OCI-LY7 (cell line): ENCODE data around the gene ZBTB49.

Experiments
- EZH2phosphoT487 ChIP-seq: fragments of 200-600 bp; sonication (generic); IDR thresholded peaks from 2 replicates; pipeline ENCODE4 v1.6.1; 2018; ENCODE audit warnings: low read depth, borderline replicate concordance, mild to moderate bottlenecking, mixed run types, antibody characterized with exemption, low read length, moderate library complexity, mixed read lengths
- TF ChIP-seq, protein P1 (sequence below): fragments of 200-600 bp; sonication (generic); conservative IDR thresholded peaks from 2 replicates; pipeline ENCODE4 v1.5.1; 2014; ENCODE audit warnings: mild to moderate bottlenecking, antibody characterized with exemption, low read length, moderate library complexity, mixed read lengths

DNA sequence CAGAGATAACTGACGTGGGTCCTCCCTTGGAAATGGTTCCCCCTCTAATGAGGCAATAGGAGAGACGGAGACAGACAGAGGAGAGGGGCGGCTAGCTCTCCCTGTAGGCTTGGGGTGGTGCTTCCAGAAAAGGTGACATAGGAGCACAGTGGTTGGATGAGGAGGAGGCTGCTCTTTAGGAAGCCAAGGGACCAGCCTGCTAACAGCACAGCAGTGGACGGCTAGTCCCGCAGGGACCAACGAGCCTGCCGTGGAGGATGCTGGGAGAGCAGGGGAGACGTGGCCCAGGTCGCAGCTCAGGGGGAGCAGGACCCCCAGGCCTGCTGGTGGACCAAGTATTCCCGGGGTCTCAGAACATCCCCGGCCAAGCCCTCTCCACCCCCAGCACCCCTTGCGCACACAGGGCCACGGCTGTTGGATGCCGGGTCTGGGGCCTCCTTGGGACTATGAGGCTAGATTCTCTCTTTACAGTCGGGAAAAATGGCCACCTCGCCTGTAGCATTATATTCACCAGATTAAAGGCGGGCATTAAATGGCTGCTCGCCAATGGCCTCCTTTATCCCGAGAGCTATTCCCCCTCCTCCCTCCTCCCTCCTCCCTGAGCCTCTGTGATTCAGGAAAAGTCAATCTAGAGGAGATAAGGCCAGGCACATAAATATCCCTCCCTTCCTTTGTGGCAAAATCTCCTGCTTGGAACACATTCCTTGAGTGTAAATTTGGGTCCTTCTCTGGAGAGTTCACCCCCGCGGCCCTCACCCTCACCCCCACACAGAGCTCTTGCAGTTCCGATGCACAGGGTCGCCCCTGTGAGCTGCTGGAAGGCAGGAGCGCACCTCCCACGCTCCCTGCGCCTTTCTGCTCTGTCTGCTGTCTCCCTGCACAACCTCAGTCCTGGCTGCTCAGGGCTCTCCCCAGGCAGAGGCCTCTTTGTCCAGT, 66.3 kb downstream of the ZBTB49 start:
- TF ChIP-seq, protein P1, sequence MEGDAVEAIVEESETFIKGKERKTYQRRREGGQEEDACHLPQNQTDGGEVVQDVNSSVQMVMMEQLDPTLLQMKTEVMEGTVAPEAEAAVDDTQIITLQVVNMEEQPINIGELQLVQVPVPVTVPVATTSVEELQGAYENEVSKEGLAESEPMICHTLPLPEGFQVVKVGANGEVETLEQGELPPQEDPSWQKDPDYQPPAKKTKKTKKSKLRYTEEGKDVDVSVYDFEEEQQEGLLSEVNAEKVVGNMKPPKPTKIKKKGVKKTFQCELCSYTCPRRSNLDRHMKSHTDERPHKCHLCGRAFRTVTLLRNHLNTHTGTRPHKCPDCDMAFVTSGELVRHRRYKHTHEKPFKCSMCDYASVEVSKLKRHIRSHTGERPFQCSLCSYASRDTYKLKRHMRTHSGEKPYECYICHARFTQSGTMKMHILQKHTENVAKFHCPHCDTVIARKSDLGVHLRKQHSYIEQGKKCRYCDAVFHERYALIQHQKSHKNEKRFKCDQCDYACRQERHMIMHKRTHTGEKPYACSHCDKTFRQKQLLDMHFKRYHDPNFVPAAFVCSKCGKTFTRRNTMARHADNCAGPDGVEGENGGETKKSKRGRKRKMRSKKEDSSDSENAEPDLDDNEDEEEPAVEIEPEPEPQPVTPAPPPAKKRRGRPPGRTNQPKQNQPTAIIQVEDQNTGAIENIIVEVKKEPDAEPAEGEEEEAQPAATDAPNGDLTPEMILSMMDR: no peak
- no peak for TF ChIP-seq EZH2phosphoT487
